Left renal cortex interstitium (tissue), 4 donors: ENCODE results near the gene PRKN. TPM values are rescaled to one million over a fixed set of nuclear protein-coding genes. Genes with fewer than 3 reads are reported as not detected.
A peak's percentile ranks its signal among the peaks of the same experiment; 100 is the strongest.

Experiments
- DNase-seq, 4 donors: peaks; one replicate each; pipeline ENCODE4 v3.0.0-alpha.2; 2013; ENCODE audit warnings: low read depth in 4 of 4, low spot score in 2 of 4, missing footprints in 1 of 4
- polyA plus RNA-seq, 4 donors: library from polyadenylated mRNA; unstranded; fragments of 120-200 nt; gene quantifications; one replicate each; pipeline ENCODE4 v1.2.1, GENCODE V29; 2013; ENCODE audit not compliant: insufficient read length in 4 of 4

The PRKN gene
- polyA plus RNA-seq, 4 donors: 7.9 to 12.9 (median 9.1) TPM

DNA sequence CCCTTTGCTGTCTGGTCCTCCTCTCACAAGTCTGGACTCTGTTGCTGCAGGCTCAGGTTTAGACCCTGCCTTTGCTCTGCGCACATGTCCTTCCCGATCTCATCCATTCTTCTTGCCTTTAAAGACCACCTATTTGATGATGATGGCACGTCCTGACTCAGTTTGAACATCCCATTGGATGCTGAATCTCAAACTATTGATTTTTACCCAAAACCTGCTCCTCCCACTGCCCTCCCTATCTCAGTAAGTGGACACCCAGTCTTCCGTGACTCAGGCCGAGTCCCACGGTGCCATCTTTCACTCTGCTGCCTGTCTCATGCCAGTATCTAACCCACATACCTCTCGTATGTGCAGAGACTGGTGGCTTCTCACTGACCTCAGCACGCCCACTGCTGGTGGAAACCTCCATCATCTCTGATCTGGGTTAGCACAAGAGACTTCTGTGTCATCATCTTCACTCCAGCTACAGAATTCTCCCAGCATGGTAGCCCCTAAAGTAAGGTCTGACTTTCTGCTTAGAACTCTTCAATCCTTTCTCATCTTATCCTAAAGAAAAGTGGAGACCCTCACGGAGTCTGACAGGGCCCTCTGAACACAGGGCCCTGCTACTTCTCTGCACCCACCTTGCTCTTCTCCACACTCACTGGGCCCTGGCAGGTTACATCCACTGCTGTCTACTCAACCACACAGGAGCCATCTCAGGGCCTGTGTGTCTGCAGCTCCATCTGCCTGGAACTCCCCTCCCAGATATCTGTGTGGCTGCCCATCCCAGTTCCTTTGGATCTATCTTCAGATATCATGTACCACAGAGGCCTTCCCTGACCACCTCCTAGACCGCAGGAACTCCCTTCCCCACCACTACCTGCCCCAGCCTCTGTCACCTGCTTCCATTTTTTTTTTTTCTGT lies 1066.6 kb downstream of the PRKN start:
- DNase-seq: no peak

DNA sequence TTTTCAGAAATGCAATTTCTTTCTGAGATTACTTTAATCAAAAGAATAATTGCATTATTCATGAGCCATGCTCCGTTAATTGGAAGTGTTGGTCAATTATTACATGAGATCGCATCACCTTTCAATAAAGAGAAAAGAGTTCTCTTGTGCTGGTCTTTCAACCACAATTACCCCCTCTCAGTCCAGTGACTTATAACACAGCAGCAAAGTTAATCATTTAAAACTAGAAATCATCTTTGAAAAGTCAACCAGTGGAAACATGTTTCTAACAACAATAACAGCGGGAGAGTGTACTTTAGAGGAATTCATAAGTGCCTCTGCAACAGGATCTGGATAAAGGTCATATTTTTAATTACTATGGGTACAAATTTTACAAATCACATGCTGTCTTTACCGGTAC lies 1069.4 kb downstream of the PRKN start:
- DNase-seq: no peak

DNA sequence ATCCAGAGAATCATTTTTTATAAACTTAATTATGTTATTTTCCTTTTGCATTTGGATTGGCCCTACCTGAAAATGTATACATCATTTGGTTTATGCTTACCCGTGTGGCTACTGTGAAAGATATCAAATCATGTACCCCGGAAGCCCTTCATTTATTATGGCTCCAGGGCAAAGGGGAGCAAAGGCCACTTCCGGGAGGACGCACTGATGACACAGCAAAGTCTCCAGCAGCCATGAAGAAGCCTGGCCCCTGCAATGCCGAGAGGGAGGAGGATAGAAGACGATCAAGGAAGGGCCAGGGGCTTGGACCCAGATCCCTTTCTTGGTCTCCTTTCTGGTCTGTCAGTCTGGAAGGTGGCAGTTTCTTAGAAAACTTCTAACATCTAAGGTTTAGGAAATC lies 1073.4 kb downstream of the PRKN start:
- DNase-seq: no peak

DNA sequence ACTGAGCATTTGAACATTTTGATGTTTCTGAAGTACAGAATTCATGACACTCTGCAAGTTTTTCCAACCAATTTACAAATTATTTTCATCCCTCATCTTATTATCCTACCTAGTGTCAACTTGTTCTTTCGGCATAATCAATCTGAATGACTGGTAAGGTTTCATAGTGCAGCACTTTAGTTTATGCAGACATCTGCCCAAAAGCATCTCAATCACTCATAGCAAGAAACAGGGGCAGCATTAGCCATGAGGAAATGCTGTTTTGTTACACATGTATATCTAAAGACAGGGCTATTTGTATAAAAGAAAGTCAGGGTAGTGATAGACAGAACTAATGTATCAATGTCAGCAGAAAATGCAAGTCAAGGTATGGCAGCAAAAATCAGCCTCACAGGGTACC lies 1075.6 kb downstream of the PRKN start:
- no peak for DNase-seq

DNA sequence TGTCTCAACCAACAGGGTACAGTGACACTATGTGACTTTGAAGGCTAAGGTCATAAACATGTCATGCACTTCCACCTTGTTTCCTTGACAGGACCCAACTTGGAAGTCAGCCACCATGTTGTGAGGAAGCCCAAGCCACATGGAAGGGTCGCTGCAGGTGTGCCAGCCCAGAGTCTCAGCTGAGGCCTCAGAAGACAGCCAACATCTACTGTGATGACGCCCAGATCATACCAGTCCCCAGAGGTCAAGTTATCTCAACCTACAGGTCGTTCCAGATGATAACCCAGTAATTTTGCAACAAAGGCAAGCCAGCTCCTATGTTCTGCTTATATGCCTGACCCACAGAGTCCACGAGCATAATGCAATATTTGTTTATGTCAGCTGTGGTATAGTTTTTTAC lies 1077.7 kb downstream of the PRKN start:
- no peak for DNase-seq

DNA sequence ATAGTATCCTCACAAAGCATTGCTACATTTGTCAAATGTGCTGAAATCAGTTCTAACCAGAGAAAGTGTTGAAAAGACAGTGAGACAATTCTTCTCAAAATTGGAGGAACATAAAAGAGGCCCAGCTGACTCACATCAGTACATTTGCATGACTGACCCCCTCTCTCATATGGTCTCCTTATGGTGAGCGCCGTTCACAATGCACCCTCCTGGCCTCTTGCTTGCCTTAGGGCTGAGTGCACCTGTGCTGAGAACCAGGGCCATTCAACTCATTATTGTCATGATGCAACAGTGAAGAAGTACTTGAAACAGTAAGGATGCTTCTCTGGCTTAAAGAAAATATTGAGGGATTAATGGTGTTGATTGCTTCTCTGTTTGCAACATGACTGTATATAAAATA lies 1078.5 kb downstream of the PRKN start:
- no peak for DNase-seq

DNA sequence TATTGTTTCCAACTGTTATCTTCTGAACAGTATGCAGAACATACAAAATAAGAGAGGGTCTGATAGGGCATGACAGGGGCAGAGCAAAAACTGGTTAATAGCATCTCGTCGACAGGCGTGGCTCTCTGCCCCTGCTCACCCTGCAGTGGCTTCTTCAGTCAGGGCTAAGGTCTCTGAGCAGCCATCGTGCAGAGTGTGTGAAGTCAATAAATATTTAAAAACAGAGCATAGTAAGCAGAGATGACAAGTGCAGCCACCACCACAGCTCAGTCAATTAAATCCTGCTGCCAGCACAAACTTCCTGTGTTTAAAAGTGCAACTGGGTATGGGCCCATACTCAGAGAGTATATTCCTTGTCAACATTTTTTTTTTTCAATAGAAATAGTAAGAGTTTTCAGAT lies 1080.3 kb downstream of the PRKN start:
- no peak for DNase-seq

DNA sequence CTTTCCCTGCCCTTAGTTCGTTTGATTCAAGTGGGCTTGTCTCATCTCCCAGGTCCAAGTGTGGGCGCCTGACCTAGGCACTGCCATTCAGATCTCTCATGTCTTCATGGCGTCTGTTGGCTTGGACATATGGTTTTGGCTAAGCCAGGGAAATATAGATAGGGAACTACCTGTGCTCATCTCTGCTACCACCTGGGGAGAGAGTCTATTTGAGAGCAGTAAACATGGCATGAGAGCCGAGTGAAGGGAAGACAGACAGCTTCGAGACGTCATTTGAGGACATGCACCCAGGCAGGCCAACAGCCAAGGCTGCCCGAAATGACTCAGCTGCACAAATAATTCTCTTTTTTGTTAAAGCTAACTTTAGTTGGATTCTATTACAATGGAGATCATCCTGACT lies 1083.0 kb downstream of the PRKN start:
- DNase-seq: no peak

DNA sequence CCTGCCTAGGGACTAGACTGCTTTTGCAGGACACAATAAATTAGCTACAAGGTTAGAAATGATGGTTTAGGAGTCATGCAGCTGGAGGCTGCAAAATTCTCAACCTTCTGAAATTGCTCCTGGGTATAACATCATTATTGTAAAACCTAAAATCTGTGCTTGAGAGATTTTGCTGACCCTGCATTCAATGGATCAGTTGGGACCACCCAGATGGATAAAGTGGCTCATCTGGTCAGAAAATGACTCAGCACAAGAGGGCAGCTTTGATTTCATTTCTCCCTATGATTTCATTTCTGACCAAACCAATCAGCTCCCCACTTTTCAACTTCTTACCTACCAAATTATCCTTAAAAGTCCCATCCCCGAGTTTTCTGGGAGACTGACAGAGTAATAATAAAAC lies 1086.4 kb downstream of the PRKN start:
- no peak for DNase-seq

DNA sequence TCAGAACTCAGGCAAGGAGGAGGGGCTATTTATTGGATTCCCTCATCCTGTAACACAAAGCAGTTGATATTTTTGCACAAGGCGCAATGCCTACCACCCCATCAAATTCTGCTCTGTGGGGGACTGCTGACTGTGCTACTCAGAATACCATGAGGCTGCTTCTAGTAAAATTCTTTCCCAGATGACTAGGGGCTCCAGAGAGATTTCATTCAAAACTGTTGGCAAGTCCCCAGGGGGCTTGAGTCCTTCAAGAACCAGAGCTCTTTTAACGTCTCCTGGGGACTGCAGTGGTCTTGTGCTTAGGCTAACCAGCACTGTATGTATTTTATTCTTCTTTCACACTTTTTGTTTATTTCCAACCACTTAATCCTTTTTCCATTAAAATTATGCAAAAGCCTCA lies 1087.8 kb downstream of the PRKN start:
- no peak for DNase-seq

DNA sequence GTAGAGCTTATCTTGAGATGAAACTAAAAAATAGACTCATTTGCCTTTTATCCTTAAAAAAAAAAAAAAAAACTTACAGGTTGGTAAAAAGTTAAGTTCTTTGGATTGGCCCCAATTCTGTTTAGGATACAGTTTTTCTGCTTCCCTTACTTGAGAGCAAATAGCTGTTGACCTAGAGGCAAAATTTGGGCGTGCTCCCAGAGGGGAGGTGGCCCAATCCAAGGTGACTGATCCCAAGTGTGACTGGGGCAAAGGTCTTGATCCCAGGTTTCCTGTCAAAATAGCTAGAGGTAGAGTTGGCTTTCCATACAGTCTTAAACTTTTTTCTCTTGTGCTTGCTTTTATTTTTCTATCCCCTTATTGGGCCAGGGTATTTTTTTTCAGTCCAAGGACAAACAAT lies 1089.9 kb downstream of the PRKN start:
- no peak for DNase-seq

DNA sequence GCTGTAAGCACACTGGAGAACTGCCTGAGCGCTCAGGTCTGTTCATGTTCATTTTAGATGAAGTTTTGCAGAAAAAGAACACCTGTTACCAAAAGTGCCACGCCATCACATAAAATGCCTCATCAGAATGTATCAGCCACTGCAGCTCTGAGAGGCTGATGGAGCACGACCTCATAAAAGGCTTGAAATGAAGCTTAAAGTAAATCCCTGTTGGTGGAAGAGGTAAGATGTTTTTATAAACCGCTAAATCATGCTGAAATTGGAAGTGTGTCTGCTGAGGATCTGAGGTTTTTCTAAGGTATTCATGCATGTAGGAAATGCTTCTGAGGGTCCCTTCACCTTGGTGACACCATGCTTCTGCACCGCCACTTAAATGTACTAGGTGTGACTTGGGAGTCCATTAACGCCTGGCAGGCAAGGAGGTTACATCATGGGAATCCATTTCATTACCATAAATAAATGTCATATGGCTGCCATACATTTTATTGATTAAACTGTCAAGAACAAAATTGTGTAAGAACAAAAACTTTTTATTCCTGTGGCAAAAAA lies 1090.6 kb downstream of the PRKN start:
- DNase-seq: no peak

DNA sequence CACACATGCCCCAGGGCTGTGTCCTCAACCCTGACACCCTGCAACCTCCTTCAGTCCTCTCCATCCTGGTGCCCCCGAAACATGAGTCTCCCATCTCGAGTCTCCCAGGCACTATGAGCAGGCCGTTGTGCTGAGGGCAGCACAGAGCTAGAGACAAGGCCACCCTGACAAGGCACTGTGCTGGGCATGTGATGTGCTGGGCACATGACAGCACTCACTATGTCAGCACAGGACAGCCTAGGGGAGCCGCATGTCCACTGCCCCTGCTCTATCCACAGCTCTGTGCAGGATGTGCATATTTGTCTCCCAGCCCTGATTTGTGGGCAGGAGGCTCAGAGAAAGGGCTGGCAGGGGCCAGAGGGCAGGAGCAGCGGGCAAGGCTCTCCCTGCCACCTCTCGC lies 1091.6 kb downstream of the PRKN start:
- no peak for DNase-seq

DNA sequence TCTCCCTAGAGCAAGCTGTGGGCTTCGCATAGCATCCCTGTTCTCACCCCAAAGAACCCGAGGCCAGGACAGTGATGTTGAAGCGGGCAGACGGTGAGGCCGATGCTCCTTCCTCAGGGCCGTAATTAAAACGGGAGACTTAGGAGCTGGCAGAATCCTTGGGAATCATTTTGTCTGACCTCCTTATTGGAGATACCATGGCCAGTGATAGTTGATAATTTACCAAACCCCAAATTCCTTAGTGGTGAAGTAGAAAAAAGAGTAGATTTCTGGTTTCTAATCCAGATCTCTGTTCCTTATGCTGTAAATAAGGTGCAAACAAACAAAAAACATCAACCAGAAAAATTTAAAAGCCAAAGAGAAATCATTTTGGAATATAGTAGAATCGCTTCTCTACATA lies 1092.7 kb downstream of the PRKN start:
- no peak for DNase-seq

DNA sequence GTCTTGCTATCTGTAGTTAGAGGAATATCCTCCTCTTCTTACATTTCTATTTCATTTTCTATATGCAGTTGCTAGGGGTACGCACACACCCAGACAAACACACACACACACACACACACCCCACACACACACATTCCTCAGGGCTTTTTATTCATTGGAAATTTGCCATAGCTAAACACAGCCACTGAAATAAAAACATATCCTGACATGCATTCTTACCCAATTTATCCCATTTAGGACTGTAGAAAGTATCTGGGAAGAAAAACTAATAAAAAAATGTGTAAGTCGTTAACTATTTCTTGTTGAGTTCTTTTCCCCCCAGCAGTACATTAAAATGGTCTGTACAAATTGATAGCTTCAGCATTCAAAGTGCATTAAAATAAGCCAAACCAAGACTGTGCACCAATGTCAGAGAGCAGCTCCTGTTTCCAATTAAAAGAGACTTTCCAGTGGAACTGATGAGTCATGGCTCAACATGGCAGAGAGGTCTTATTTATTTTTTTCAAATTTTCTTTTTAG lies 1095.8 kb downstream of the PRKN start:
- DNase-seq: peak in 1 of 4 donors; percentile 41

DNA sequence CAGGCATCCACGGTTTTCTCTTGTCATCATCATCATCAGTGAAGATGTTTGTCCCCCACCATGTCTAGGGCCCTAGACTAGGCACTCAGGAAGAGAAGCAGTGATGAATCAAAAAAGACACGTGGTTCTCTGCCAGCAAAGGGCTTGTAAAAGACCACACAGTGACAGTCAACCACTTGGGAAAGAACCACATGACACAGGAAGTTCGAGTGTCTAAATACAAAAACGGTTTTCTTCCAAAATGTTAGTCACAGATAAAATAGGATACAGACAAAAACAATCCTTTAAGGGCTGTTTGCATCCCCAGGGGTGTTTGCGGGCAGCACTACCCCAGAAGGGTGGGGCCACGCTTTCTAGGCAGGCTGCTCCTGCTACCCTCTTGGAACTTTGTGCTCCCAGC lies 1096.9 kb downstream of the PRKN start:
- DNase-seq: no peak

DNA sequence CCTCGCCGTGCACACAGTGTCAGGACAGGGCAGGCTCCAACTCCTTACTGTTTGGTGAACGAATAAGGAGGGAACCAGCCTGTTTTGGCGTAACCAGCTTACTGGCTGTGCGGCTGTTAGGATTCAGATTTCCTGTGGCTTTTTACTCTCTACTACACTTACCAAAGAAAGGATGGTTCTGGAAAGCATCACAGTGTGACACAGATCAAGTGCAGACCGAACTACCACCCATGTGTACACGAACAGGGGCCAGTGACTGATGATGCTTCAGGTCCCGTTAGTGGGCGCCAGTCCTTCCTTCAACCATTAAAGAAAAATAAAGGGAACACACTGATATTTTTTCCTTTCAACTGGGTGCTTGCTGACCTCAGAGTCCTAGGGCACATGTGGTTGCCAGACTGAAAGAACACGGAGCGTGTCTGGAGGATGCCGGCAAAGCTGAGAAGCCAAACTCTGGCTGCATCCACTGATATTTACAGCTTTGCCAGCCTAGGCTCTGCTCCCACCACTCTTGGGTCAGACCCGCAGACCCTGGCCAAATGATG lies 1101.4 kb downstream of the PRKN start:
- DNase-seq: no peak

DNA sequence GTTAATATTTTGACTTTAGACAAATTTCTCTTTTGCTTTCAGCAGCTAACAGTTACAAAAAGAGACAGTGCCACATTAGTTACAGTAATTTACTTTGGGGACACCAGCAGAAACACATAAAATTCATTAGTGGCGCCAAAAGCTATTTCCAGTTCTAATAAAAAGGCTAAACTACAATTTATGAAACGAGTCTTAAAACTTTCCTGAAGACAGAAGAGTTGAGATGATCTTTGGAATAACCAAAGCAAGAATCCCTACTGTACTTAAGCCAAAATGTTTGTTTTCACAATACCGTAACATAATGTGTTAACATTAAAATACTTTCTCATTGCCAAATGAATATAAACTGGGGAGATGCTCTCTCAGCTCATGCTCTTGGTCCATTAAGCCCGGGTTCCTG lies 1103.5 kb downstream of the PRKN start:
- DNase-seq: no peak

DNA sequence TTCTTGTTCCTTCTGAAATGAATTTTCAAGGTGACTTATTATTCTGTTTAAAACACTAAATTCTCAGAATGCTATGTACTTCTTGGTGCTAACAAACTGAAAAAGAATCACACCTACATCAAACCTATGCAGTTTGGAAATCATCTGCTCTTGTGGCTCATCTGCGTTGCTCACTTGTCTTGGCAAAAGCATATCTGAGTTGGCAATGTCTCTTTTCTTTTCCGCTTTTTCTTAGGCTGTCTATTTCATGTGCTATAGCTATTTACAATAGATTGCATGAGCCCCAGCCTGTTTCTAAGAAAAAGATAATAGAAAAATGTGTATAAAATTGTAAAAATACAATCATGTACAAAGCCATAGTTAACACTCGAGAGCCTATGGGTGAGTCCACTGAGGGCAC lies 1104.8 kb downstream of the PRKN start:
- no peak for DNase-seq

DNA sequence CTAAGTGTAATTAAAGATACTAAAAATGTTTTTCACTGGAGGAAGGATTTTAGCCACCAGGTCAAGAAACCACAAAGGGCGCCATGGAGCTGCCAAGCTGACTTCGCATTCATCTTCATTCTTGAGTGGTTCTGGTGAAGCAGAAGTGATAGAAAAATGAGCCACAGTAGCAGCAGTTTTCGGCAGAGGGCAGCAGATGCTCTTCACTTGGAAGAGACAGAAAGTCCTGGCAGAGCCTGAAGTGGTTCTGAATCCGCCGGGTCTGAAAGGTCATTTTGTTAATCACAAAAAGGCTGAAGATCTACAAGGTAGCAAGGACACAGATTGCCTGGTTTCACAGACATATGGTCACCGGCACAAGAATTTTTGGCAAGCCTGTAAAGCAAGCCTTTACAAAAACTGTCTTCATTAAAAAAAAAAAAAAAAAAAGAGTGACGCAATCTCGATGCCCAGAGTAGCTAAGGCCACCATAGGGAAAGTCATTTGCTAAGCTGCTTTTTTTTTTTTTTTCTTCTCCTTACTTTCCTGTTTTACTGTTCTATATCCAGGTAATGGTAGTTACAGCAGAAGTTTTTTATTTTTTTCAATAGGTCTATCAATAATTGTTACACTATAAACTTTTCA lies 1108.6 kb downstream of the PRKN start:
- peak in 1 of 4 donors; percentile 29 for DNase-seq

DNA sequence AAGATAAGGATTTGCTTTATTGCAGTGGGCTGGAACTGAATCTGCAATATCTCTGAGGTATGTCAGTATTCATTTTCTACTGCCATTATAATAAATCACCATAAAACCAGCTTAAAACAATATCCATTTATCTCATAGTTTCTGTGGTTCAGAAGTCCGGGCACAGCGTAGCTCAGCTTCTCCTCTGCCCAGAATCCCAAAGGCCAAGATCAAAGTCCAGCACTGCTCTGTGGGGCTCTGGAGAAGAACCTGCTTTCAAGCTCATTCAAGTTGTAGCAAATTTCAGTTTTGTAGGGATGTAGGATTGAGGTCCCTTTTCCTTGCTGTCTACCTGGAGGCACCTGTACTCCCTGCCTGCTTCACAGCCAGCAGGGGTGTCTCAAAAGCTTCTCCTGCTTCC lies 1113.9 kb downstream of the PRKN start:
- DNase-seq: no peak
